ENCODE results near the gene INTU.

DNA sequence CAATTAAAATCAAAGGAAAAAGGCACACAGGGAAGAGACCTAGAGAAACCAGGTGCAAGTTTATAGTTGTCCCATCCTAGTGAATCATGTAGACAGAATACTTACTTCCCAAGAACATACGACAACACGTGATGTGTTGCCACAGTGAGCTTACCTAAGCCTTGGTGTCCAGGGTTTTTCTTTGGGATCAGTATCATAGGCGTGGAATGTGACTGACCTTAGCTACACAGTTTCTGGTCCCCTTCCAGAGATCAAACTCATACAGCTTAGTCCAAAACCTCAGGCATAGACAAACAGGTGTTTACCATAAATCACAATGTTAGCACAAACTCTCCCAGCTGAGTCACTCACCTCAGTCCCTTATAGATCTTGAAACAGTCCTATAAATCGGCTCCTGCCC, 115.1 kb downstream of the INTU start:
- TF ChIP-seq POLR2AphosphoS5 (IDR thresholded peaks at IDR 0.05) (no peak), EP300 (IDR thresholded peaks at IDR 0.05; ENCODE audit: low read depth) (no peak)
- TF ChIP-seq, protein P1, sequence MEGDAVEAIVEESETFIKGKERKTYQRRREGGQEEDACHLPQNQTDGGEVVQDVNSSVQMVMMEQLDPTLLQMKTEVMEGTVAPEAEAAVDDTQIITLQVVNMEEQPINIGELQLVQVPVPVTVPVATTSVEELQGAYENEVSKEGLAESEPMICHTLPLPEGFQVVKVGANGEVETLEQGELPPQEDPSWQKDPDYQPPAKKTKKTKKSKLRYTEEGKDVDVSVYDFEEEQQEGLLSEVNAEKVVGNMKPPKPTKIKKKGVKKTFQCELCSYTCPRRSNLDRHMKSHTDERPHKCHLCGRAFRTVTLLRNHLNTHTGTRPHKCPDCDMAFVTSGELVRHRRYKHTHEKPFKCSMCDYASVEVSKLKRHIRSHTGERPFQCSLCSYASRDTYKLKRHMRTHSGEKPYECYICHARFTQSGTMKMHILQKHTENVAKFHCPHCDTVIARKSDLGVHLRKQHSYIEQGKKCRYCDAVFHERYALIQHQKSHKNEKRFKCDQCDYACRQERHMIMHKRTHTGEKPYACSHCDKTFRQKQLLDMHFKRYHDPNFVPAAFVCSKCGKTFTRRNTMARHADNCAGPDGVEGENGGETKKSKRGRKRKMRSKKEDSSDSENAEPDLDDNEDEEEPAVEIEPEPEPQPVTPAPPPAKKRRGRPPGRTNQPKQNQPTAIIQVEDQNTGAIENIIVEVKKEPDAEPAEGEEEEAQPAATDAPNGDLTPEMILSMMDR (IDR thresholded peaks at IDR 0.05): no peak
